ENCODE measurements around the gene BSDC1. TPM values are rescaled to one million over a fixed set of nuclear protein-coding genes. Genes with fewer than 3 reads are reported as not detected.
A peak's percentile ranks its signal among the peaks of the same experiment; 100 is the strongest.

The BSDC1 gene
- total and polyA plus RNA-seq, 2 of the 13 experiments (the other 11 are each of a cell fraction or from before 2014, with no cell fraction given): 40.3 to 64.2 TPM

- no peak for TF ChIP-seq E2F1 (CRISPR knock-in tag; IDR thresholded peaks at IDR 0.05)
- no peak for TF ChIP-seq ZNF660 (CRISPR knock-in tag; IDR thresholded peaks at IDR 0.05; ENCODE audit: borderline replicate concordance, low read depth)
- no peak for TF ChIP-seq ZNF564 (CRISPR knock-in tag; IDR thresholded peaks at IDR 0.05)
- no peak for TF ChIP-seq SUZ12 (IDR thresholded peaks at IDR 0.05; ENCODE audit: low read depth, low read length)
- TF ChIP-seq ZNF12 (CRISPR knock-in tag; IDR thresholded peaks at IDR 0.05): no peak
- TF ChIP-seq CEBPB (IDR thresholded peaks at IDR 0.05; ENCODE audit: borderline replicate concordance, low read depth, low read length): no peak
- TF ChIP-seq ZNF792 (CRISPR knock-in tag; IDR thresholded peaks at IDR 0.05): no peak
- TF ChIP-seq HIC2 (CRISPR knock-in tag; IDR thresholded peaks at IDR 0.05; ENCODE audit: low read depth): no peak
- TF ChIP-seq ZNF431 (CRISPR knock-in tag; IDR thresholded peaks at IDR 0.05; ENCODE audit: borderline replicate concordance, low read depth): peak; percentile 47; the same call in 1 of the 2 replicates
- no peak for TF ChIP-seq PTBP1 (IDR thresholded peaks at IDR 0.05; ENCODE audit: low read depth, low read length, poor library complexity, severe bottlenecking)
- no peak for TF ChIP-seq ZNF138 (CRISPR knock-in tag; IDR thresholded peaks at IDR 0.05; ENCODE audit: low read depth)
- TF ChIP-seq ZNF703 (CRISPR knock-in tag; IDR thresholded peaks at IDR 0.05; ENCODE audit: borderline replicate concordance): peak; percentile 53; the same call in 1 of the 2 replicates
- TF ChIP-seq ZNF543 (CRISPR knock-in tag; IDR thresholded peaks at IDR 0.05): 0 out of 2 replicates have a peak, but pooled peaks have one; percentile 16
- no peak for TF ChIP-seq NFRKB (IDR thresholded peaks at IDR 0.05)
- no peak for TF ChIP-seq ZFP36L2 (CRISPR knock-in tag; IDR thresholded peaks at IDR 0.05)
- peak; percentile 85; the same call in 1 of the 2 replicates for TF ChIP-seq ZNF790 (CRISPR knock-in tag; IDR thresholded peaks at IDR 0.05; ENCODE audit: borderline replicate concordance)
- no peak for TF ChIP-seq CREB3 (CRISPR knock-in tag; IDR thresholded peaks at IDR 0.05)
- no peak for TF ChIP-seq ZFP36L1 (CRISPR knock-in tag; IDR thresholded peaks at IDR 0.05)
- TF ChIP-seq NR3C1 (CRISPR knock-in tag; IDR thresholded peaks at IDR 0.05): no peak
- TF ChIP-seq ARNTL (CRISPR knock-in tag; IDR thresholded peaks at IDR 0.05): peak; percentile 18; the same call in 1 of the 2 replicates
- peak; percentile 12; the same call in 1 of the 2 replicates for TF ChIP-seq PHF20 (CRISPR knock-in tag; IDR thresholded peaks at IDR 0.05)
- no peak for TF ChIP-seq PBX2 (CRISPR knock-in tag; IDR thresholded peaks at IDR 0.05)
- no peak for TF ChIP-seq ZNF331 (CRISPR knock-in tag; IDR thresholded peaks at IDR 0.05)
Measured at GRCh38 chr1:32351399-32352238, 42.6 kb downstream of the BSDC1 start (continued).

Measured in HepG2 (cell line).